ENCODE results near the gene BABAM2.
"Not testable (repeated sequence)": the region's sequence is repeated elsewhere in the genome, so short reads cannot be mapped to it uniquely, and the experiment has no call there.

The BABAM2 gene

GRCh38 chr2:27953077-27953476 is 62.5 kb downstream of the BABAM2 start:
- FAIRE-seq: no peak

- no peak for FAIRE-seq
Observed at GRCh38 chr2:27954221-27954673, 63.7 kb downstream of the BABAM2 start.

GRCh38 chr2:27954771-27955383 is 64.3 kb downstream of the BABAM2 start:
- FAIRE-seq: peak; percentile 64

- FAIRE-seq: peak; percentile 90
Observed at GRCh38 chr2:27955384-27956161, 65.0 kb downstream of the BABAM2 start.

- no peak for FAIRE-seq
Observed at GRCh38 chr2:27956888-27957287, 66.4 kb downstream of the BABAM2 start.

GRCh38 chr2:27958711-27959378 is 68.3 kb downstream of the BABAM2 start:
- no peak for FAIRE-seq

GRCh38 chr2:27959496-27959895 is 69.0 kb downstream of the BABAM2 start:
- no peak for FAIRE-seq

GRCh38 chr2:27960237-27960912 is 69.8 kb downstream of the BABAM2 start:
- no peak for FAIRE-seq

GRCh38 chr2:27962006-27962405 is 71.5 kb downstream of the BABAM2 start:
- no peak for FAIRE-seq

- FAIRE-seq: no peak
Observed at GRCh38 chr2:27963472-27963871, 72.9 kb downstream of the BABAM2 start.

GRCh38 chr2:27964067-27964466 is 73.5 kb downstream of the BABAM2 start:
- no peak for FAIRE-seq

GRCh38 chr2:27965841-27966240 is 75.3 kb downstream of the BABAM2 start:
- FAIRE-seq: no peak

- no peak for FAIRE-seq
Observed at GRCh38 chr2:27966466-27966865, 75.9 kb downstream of the BABAM2 start.

- FAIRE-seq: no peak
Observed at GRCh38 chr2:27967076-27967475, 76.5 kb downstream of the BABAM2 start.

- FAIRE-seq: not testable (repeated sequence)
Observed at GRCh38 chr2:27968045-27968444, 77.5 kb downstream of the BABAM2 start.

- not testable (repeated sequence) for FAIRE-seq
Observed at GRCh38 chr2:27968957-27969356, 78.4 kb downstream of the BABAM2 start.

- FAIRE-seq: no peak
Observed at GRCh38 chr2:27972311-27972710, 81.8 kb downstream of the BABAM2 start.

- FAIRE-seq: no peak
Observed at GRCh38 chr2:27973592-27973991, 83.1 kb downstream of the BABAM2 start.

- no peak for FAIRE-seq
Observed at GRCh38 chr2:27976308-27976707, 85.8 kb downstream of the BABAM2 start.

- no peak for FAIRE-seq
Observed at GRCh38 chr2:27977731-27978312, 87.3 kb downstream of the BABAM2 start.

- not testable (repeated sequence) for FAIRE-seq
Observed at GRCh38 chr2:27978761-27979160, 88.2 kb downstream of the BABAM2 start.

GRCh38 chr2:27980242-27980641 is 89.7 kb downstream of the BABAM2 start:
- FAIRE-seq: no peak

- no peak for FAIRE-seq
Observed at GRCh38 chr2:27984153-27984552, 93.6 kb downstream of the BABAM2 start.

All from islet of Langerhans (tissue), 1 donor.